Measurements from ENCODE around the gene GJC2. TPM values are rescaled to one million over a fixed set of nuclear protein-coding genes. Genes with fewer than 3 reads are reported as not detected.

GJC2 gene
- total RNA-seq, 1 experiment from 2014 or later, result 1.6 TPM

GRCh38 chr1:228190182-228190581, 40.5 kb downstream of the GJC2 start:
- no peak for DNase-seq
- Mint-ChIP-seq H3K9me3 (no peaks in the 10 kb centered on the region), H3K27me3 (ENCODE audit: low read depth) (peaks cover 7% of the 10 kb centered on the region), H3K4me3 (no peak overlapping the region), H3K36me3 (ENCODE audit: insufficient read depth in 1 of 3, low read depth in 3 of 3) (no peaks in the 10 kb centered on the region; a peak in 1 of 7 replicates), H3K27ac (no peak overlapping the region), H3K4me1 (no peaks in the 10 kb centered on the region)
- no peak overlapping the region for H3K18ac ChIP-seq (ENCODE audit: insufficient read length, low read depth, low read length)
- no peaks in the 10 kb centered on the region for H3K23me2 ChIP-seq (ENCODE audit: insufficient read length, low read depth, low read length, poor library complexity, severe bottlenecking)
- no peak overlapping the region for H4K91ac ChIP-seq (ENCODE audit: insufficient read length, low read depth, low read length)
- H2AFZ ChIP-seq (ENCODE audit: low read length), result no peak overlapping the region
- no peaks in the 10 kb centered on the region for H3K79me2 ChIP-seq (ENCODE audit: insufficient read depth, low read length)
- H4K20me1 ChIP-seq (ENCODE audit: control insufficient read depth, insufficient read depth, insufficient read length), result no peaks in the 10 kb centered on the region
- H3K4me2 ChIP-seq (ENCODE audit: insufficient read depth, insufficient read length, low read length), result no peak overlapping the region
- no peak overlapping the region for H2BK20ac ChIP-seq (ENCODE audit: low read depth, low read length, poor library complexity, severe bottlenecking)
- no peak overlapping the region for H2BK15ac ChIP-seq (ENCODE audit: low read depth, low read length)
- no peak overlapping the region for H4K5ac ChIP-seq (ENCODE audit: insufficient read length, low read depth, low read length)
- H3K9me3 ChIP-seq (ENCODE audit: control insufficient read depth, low read depth, low read length), result no peaks in the 10 kb centered on the region
- TF ChIP-seq, protein P1, sequence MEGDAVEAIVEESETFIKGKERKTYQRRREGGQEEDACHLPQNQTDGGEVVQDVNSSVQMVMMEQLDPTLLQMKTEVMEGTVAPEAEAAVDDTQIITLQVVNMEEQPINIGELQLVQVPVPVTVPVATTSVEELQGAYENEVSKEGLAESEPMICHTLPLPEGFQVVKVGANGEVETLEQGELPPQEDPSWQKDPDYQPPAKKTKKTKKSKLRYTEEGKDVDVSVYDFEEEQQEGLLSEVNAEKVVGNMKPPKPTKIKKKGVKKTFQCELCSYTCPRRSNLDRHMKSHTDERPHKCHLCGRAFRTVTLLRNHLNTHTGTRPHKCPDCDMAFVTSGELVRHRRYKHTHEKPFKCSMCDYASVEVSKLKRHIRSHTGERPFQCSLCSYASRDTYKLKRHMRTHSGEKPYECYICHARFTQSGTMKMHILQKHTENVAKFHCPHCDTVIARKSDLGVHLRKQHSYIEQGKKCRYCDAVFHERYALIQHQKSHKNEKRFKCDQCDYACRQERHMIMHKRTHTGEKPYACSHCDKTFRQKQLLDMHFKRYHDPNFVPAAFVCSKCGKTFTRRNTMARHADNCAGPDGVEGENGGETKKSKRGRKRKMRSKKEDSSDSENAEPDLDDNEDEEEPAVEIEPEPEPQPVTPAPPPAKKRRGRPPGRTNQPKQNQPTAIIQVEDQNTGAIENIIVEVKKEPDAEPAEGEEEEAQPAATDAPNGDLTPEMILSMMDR (conservative IDR thresholded peaks at IDR 0.05), result no peak
- no peak overlapping the region for H3T11ph ChIP-seq (ENCODE audit: low read length)
- no peak overlapping the region for H3K23ac ChIP-seq (ENCODE audit: insufficient read length, low read depth, low read length)
- WGBS (ENCODE audit: extremely low coverage, insufficient read length, low lambda C conversion rate), result no CpG with 5 or more reads among the region's 14 CpGs
- no peak overlapping the region for H2BK12ac ChIP-seq (ENCODE audit: insufficient read length, low read depth, low read length)
- H3K27me3 ChIP-seq (ENCODE audit: insufficient read depth, low read length), result no peaks in the 10 kb centered on the region
- H2BK120ac ChIP-seq (ENCODE audit: low read depth, low read length, poor library complexity, severe bottlenecking), result no peak overlapping the region
- H3K14ac ChIP-seq (ENCODE audit: insufficient read depth, low read length), result no peak overlapping the region
- no peaks in the 10 kb centered on the region for H3K79me1 ChIP-seq (ENCODE audit: insufficient read depth, low read depth, low read length, poor library complexity, severe bottlenecking)
- no peaks in the 10 kb centered on the region for H3K4me1 ChIP-seq (ENCODE audit: insufficient read depth, low read length)
- H4K8ac ChIP-seq (replicated peaks; ENCODE audit: insufficient read length, low read depth, low read length), result no peak overlapping the region
- no peak overlapping the region for H2BK5ac ChIP-seq (ENCODE audit: insufficient read length, low read length)
- H2AK5ac ChIP-seq (ENCODE audit: insufficient read length, low read length), result no peak overlapping the region
- no peak overlapping the region for H3K56ac ChIP-seq (ENCODE audit: insufficient read length, low read depth, low read length)
- no peak overlapping the region for H3K9ac ChIP-seq (ENCODE audit: extremely low read depth, insufficient read length, low read length)
- H3K4ac ChIP-seq (ENCODE audit: low read depth, low read length), result no peak overlapping the region
- no peak overlapping the region for H3K27ac ChIP-seq (ENCODE audit: insufficient read length, low read depth, low read length)

Data from H9 (cell line).